Smooth muscle cell of the coronary artery (primary cell): ENCODE data around the gene SMDT1. TPM values are rescaled to one million over a fixed set of nuclear protein-coding genes. Genes with fewer than 3 reads are reported as not detected.

Experiments
- total RNA-seq: library from RNA; depleted of rRNA; stranded (reverse); fragments of >200 nt; gene quantifications from 2 replicates; pipeline ENCODE4 v1.2.3, GENCODE V29; 2014; ENCODE audit warnings: low replicate concordance

Gene SMDT1
- total RNA-seq = 7.8 and 16.8 TPM in 2 replicates

DNA sequence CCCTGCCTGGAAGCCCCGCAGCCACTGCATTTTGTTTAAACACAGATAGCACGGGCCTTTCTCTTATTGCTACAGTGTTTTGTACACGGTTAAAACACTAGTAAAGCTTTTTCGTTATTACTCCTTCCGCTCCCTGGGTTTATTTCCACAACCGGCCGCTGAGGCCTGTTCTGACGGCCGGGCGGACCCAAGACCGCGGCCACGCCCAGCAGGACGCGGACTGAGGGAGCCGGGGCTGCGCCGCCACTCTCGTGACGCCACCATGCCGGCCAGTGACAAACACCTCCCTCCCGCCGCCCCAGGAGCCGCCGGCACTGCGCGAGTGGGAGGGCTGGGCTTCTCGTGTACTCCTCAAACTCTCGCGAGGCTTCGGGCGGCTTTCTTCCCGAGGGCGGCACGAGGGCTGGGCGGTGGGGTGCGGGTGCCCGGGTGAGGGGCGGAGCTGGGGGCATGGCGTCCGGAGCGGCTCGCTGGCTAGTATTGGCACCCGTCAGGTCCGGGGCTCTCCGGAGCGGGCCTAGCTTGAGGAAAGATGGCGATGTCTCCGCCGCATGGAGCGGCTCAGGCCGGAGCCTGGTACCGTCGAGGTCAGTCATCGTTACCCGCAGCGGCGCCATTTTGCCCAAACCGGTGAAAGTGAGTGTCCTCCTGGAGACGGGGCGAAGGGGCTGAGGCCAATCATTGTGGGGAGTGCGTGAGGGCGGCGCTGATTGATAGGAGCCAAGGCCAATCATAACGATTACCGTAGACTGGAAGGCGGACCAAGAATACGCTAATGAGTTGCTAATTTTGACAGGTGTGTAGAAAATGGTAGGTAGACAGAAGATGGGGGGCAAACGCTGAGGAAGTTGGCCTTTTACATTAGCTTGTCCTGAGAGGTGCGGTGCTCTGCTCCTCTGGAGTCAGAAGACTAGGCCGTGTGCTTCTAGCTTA, at the start of gene SMDT1:
TSS of gene SMDT1 (plus strand) at position 382 of the 933 bp plus-strand sequence. CDS start at position 451, 69 bp downstream.

GRCh38 chr22:42070517-42071422, 8.7 kb upstream of the SMDT1 start, which contains the start of gene NAGA:
Gene NAGA (minus strand): TSS chr22:42070812. CDS start chr22:42070297, 515 bp downstream.

GRCh38 chr22:42074132-42074811, 5.2 kb upstream of the SMDT1 start, which contains the start of gene PHETA2:
Gene PHETA2 (plus strand): TSS chr22:42074248. CDS start chr22:42077294, 3,046 bp downstream.

GRCh38 chr22:42090596-42091454, 11.3 kb downstream of the SMDT1 start, which contains the start of gene NDUFA6:
Gene NDUFA6 (minus strand): TSS chr22:42090772. CDS start chr22:42090744, 28 bp downstream.

DNA sequence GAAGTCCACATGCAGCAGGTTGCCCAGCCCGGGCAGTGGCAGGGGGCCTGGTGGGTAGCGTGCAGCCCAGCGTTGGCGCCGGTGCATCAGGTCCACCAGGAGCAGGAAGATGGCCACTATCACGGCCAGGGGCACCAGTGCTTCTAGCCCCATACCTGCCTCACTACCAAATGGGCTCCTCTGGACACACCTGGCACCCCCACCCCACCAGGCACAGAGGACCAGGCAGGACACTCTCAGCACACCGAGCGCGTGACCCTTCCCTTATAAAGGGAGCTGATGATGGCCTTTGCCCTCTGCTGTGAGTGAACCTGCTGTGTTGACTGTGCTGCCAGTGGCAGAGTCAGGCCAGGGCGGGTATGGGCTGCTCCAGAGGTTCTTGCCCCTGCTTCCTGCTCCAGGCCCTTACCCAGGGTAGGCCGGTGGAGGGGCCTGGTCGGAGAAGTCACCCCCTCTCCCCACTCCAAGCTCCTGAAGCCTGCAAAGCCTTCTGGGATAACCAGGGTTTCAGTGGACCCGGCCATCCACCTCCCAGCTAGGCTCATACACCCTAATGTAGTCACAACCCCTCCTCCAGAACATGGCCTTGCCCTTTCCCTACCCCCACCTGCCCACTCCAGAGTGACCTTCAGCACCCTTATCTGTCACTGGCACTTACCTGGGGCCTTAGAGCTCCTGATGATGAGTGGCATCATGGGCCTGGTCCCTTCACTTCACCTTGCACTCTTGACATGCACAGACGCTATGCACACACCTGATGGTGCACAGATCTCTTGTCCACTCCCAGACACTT, 51.3 kb downstream of the SMDT1 start, which contains the start of gene CYP2D6:
TSS of gene CYP2D6 (minus strand) at position 172 of the 793 bp plus-strand sequence. CDS start at position 153, 19 bp downstream.

Other genes with a start within 250 kb of the SMDT1 start
- 30.1 and 48.3 TPM in 2 replicates for gene SREBF2, start 246.6 kb upstream of the SMDT1 start, total RNA-seq
- gene SHISA8, start 164.6 kb upstream of the SMDT1 start, total RNA-seq = not detected in 2 replicates
- gene TNFRSF13C, start 152.9 kb upstream of the SMDT1 start, total RNA-seq = not detected in 2 replicates
- 0.70 and 9.2 TPM in 2 replicates for gene CENPM, start 132.5 kb upstream of the SMDT1 start, total RNA-seq
- gene SEPTIN3, start 110.3 kb upstream of the SMDT1 start, total RNA-seq = 0.35 TPM in 1 of 2 replicates, not detected in the other
- gene WBP2NL, start 80.9 kb upstream of the SMDT1 start, total RNA-seq = 0.23 and 0.30 TPM in 2 replicates
- gene NAGA, start 8.9 kb upstream of the SMDT1 start, total RNA-seq = 27.2 and 38.3 TPM in 2 replicates
- 11.6 and 19.4 TPM in 2 replicates for gene PHETA2, start 5.5 kb upstream of the SMDT1 start, total RNA-seq
- gene NDUFA6, start 11.1 kb downstream of the SMDT1 start, total RNA-seq = 61.3 and 63.1 TPM in 2 replicates
- 0.12 and 0.15 TPM in 2 replicates for gene CYP2D6, start 51.1 kb downstream of the SMDT1 start, total RNA-seq
- 14.5 and 15.6 TPM in 2 replicates for gene TCF20, start 191.0 kb downstream of the SMDT1 start, total RNA-seq